GM19099 (cell line): ENCODE measurements around the gene ZFAND2A.

Experiments used
- POLR2A ChIP-seq: IDR thresholded peaks from 3 replicates; pipeline ENCODE4 v1.6.1; 2011; ENCODE audit warnings: low read depth; ENCODE audit not compliant: insufficient read length; ENCODE audit errors: extremely low read depth

ZFAND2A gene

DNA sequence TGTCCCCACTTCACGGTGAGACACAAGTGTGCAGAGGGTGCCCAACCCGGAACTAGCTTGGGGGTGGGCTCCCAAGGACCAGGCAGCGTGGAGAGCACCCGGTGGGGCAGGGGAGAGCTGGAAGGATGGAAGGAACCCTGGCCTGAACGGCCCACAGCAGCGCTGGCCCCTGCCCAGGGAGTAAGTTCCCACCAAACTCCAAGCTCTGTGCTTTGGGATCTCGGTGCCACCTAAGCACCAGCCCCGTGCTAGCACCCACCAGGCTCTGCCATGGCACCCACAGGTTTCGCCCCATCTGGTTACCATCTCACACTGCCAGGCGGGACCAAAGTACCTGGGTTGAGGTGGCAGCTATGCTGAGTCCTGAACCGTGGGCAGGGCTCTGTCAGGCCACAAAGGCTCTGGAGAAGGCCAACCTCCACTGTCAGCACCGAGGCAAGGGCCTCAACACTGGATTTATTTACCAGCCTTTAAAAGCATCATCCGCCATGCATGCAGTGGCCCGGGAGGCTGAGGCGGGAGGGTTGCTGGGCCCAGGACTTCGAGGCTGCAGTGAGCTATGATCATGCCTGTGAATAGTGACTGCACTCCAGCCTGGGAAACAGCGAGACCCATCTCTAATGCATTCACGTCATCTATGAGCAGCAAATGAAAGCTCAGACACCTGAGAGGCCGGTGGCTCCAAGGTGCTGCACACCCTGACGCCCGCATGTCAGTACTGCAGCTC is 56.0 kb downstream of the ZFAND2A start:
- TF ChIP-seq POLR2A = no peak

- TF ChIP-seq POLR2A = no peak
Measured at GRCh38 chr7:1103009-1103788, 56.8 kb downstream of the ZFAND2A start.
